WTC11 (cell line): Measurements from ENCODE around the gene GNAZ. TPM values are rescaled to one million over a fixed set of nuclear protein-coding genes. Genes with fewer than 3 reads are reported as not detected.
A peak's percentile ranks its signal among the peaks of the same experiment; 100 is the strongest.

Experiments used
- ATAC-seq: fragments of 200-7000 bp; cut with Tn5 transposase; 2 replicates; pipeline ENCODE4 v1.10.0; 2021; ENCODE audit warnings: mild to moderate bottlenecking, moderate library complexity
- CTCF ChIA-PET: fragments of 300-600 bp; sonication (Branson Sonifier 250); formaldehyde crosslinking; loops from one replicate; lab custom pipeline; 2021; ENCODE audit warnings: antibody characterized with exemption; lab: Charles Lee
- POLR2A ChIA-PET: fragments of 350-600 bp; sonication (Branson Sonifier 250); formaldehyde crosslinking; loops from one replicate; lab custom pipeline; 2021; ENCODE audit warnings: antibody characterized with exemption; lab: Charles Lee
- DNase-seq: peaks from one replicate; pipeline ENCODE4 v3.0.0; 2021; ENCODE audit warnings: low spot score
- H3K27ac Mint-ChIP-seq: 2 replicates; pipeline ENCODE4 v1.8.0; 2021; ENCODE audit warnings: mixed read lengths
- H3K27me3 Mint-ChIP-seq: 2 replicates; pipeline ENCODE4 v1.8.0; 2021; ENCODE audit warnings: low read depth, mild to moderate bottlenecking, moderate library complexity, mixed read lengths
- H3K36me3 Mint-ChIP-seq: 2 replicates; pipeline ENCODE4 v1.8.0; 2021; ENCODE audit warnings: mixed read lengths
- H3K4me1 Mint-ChIP-seq: 2 replicates; pipeline ENCODE4 v1.8.0; 2022; ENCODE audit warnings: mixed read lengths
- H3K4me3 Mint-ChIP-seq: 2 replicates; pipeline ENCODE4 v1.8.0; 2021; ENCODE audit warnings: mild to moderate bottlenecking, moderate library complexity, mixed read lengths
- H3K9me3 Mint-ChIP-seq: 2 replicates; pipeline ENCODE4 v1.8.0; 2021; ENCODE audit warnings: mixed read lengths
- ATF2 ChIP-seq: sonication (generic); formaldehyde crosslinking; IDR thresholded peaks from 2 replicates; pipeline ENCODE4 v1.8.1; 2022; ENCODE audit warnings: low read depth, missing genetic modification reagents, borderline replicate concordance
- ELF4 ChIP-seq: sonication (generic); formaldehyde crosslinking; IDR thresholded peaks from 2 replicates; pipeline ENCODE4 v1.8.1; 2022; ENCODE audit warnings: low read depth, mild to moderate bottlenecking, moderate library complexity, missing genetic modification reagents
- EMX1 ChIP-seq: fragments of 250-450 bp; sonication (Bioruptor Pico); IDR thresholded peaks from 2 replicates; pipeline ENCODE4 v1.8.0; 2021; ENCODE audit warnings: mild to moderate bottlenecking
- ERG ChIP-seq: fragments of 250-450 bp; sonication (Bioruptor Pico); IDR thresholded peaks from 2 replicates; pipeline ENCODE4 v1.8.0; 2021; ENCODE audit warnings: mild to moderate bottlenecking
- GRHL2 ChIP-seq: fragments of 250-450 bp; sonication (Bioruptor Pico); IDR thresholded peaks from 2 replicates; pipeline ENCODE4 v1.8.0; 2022; ENCODE audit warnings: mild to moderate bottlenecking, moderate library complexity; ENCODE audit not compliant: insufficient replicate concordance, severe bottlenecking
- MYBL2 ChIP-seq: sonication (generic); formaldehyde crosslinking; IDR thresholded peaks from 2 replicates; pipeline ENCODE4 v1.8.1; 2023; ENCODE audit warnings: mild to moderate bottlenecking, moderate library complexity, missing genetic modification reagents
- NR3C1 ChIP-seq: sonication (generic); formaldehyde crosslinking; conservative IDR thresholded peaks from 2 replicates; pipeline ENCODE4 v1.8.1; 2023; ENCODE audit warnings: low read depth, mild to moderate bottlenecking, missing genetic modification reagents
- OVOL2 ChIP-seq: fragments of 250-450 bp; sonication (Bioruptor Pico); IDR thresholded peaks from 2 replicates; pipeline ENCODE4 v1.9.0; 2021; ENCODE audit warnings: mild to moderate bottlenecking, borderline replicate concordance
- SMAD3 ChIP-seq: sonication (generic); formaldehyde crosslinking; IDR thresholded peaks from 2 replicates; pipeline ENCODE4 v1.8.0; 2022; ENCODE audit warnings: missing genetic modification reagents, mild to moderate bottlenecking, borderline replicate concordance
- USF2 ChIP-seq: sonication (generic); formaldehyde crosslinking; IDR thresholded peaks from 2 replicates; pipeline ENCODE4 v1.8.1; 2023; ENCODE audit warnings: mild to moderate bottlenecking, missing genetic modification reagents, moderate library complexity
- ZNF219 ChIP-seq: sonication (generic); formaldehyde crosslinking; IDR thresholded peaks from 2 replicates; pipeline ENCODE4 v1.8.0; 2023; ENCODE audit warnings: missing genetic modification reagents, mild to moderate bottlenecking, borderline replicate concordance
- ZNF263 ChIP-seq: sonication (generic); formaldehyde crosslinking; IDR thresholded peaks from 2 replicates; pipeline ENCODE4 v1.8.1; 2022; ENCODE audit warnings: low read depth, mild to moderate bottlenecking, moderate library complexity, missing genetic modification reagents
- ZNF425 ChIP-seq: fragments of 250-450 bp; sonication (Bioruptor Pico); conservative IDR thresholded peaks from 2 replicates; pipeline ENCODE4 v1.9.0; 2021; ENCODE audit warnings: mild to moderate bottlenecking
- total RNA-seq: library from RNA; stranded (reverse); gene quantifications from 3 replicates; pipeline ENCODE4 v1.2.3, GENCODE V29; 2021

GNAZ gene
- total RNA-seq, 1 experiment from 2014 or later, result 9.9 TPM

- ATAC-seq (no peak), DNase-seq (peak; percentile 34)
- TF ChIP-seq MYBL2 (CRISPR knock-in tag) (no peak), EMX1 (CRISPR knock-in tag) (no peak), GRHL2 (CRISPR knock-in tag) (no peak), ZNF425 (no peak), ZNF219 (no peak), OVOL2 (no peak), ATF2 (no peak), ZNF263 (no peak), USF2 (CRISPR knock-in tag) (no peak), ELF4 (CRISPR knock-in tag) (no peak)
- Mint-ChIP-seq H3K27ac (no peak overlapping the region), H3K9me3 (no peaks in the 10 kb centered on the region), H3K4me1 (peaks cover 44% of the 10 kb centered on the region), H3K27me3 (no peaks in the 10 kb centered on the region; the same call in 1 of the 2 replicates), H3K4me3 (no peak overlapping the region), H3K36me3 (no peaks in the 10 kb centered on the region)
- POLR2A ChIA-PET, result interaction anchor here (0.6 kb wide), 1 partner anchor 9 kb away, joined by 3 read pairs; no protein-coding TSS in a partner anchor
- CTCF ChIA-PET, result interaction anchor here (0.7 to 5.7 kb wide), 8 partner anchors 12 to 811 kb away, joined by 3 to 72 read pairs (median 4); partner anchors contain the start of gene RSPH14
Measured at GRCh38 chr22:23153994-23154393, 83.7 kb downstream of the GNAZ start.

- POLR2A ChIA-PET, result no interaction called here
- H3K27me3 Mint-ChIP-seq, result no peaks in the 10 kb centered on the region; the same call in 1 of the 2 replicates
- H3K4me3 Mint-ChIP-seq, result no peak overlapping the region
- ATAC-seq (no peak), DNase-seq (no peak)
- H3K9me3 Mint-ChIP-seq, result no peaks in the 10 kb centered on the region
- no peak overlapping the region for H3K27ac Mint-ChIP-seq
- no peaks in the 10 kb centered on the region for H3K36me3 Mint-ChIP-seq
- CTCF ChIA-PET, result interaction anchor here (0.7 to 5.7 kb wide), 5 partner anchors 13 to 195 kb away, joined by 3 to 72 read pairs (median 3); partner anchors contain the start of gene RSPH14
- TF ChIP-seq ATF2 (no peak), ZNF263 (no peak), SMAD3 (no peak), ERG (CRISPR knock-in tag) (no peak), NR3C1 (no peak)
- H3K4me1 Mint-ChIP-seq, result peaks cover 40% of the 10 kb centered on the region
Measured at GRCh38 chr22:23154461-23154860, 84.1 kb downstream of the GNAZ start.

GRCh38 chr22:23155143-23155542 lies 84.8 kb downstream of the GNAZ start:
- no peaks in the 10 kb centered on the region; the same call in 1 of the 2 replicates for H3K27me3 Mint-ChIP-seq
- ATAC-seq, result no peak
- H3K4me1 Mint-ChIP-seq, result peaks cover 33% of the 10 kb centered on the region
- no peak overlapping the region for H3K27ac Mint-ChIP-seq
- H3K9me3 Mint-ChIP-seq, result no peaks in the 10 kb centered on the region
- H3K36me3 Mint-ChIP-seq, result no peaks in the 10 kb centered on the region
- H3K4me3 Mint-ChIP-seq, result no peak overlapping the region
- TF ChIP-seq ZNF425, result no peak
- TF ChIP-seq, all 79 proteins: peak for 0
- POLR2A ChIA-PET, result interaction anchor here (0.5 kb wide), 1 partner anchor 422 kb away, joined by 5 read pairs; no protein-coding TSS in a partner anchor
- DNase-seq, result no peak
- CTCF ChIA-PET, result interaction anchor here (1.2 to 5.7 kb wide), 8 partner anchors 9 to 197 kb away, joined by 3 to 72 read pairs (median 26); partner anchors contain the start of gene RAB36
